Common myeloid progenitor, CD34-positive (primary cell): ENCODE results near the gene TOMM40.
"Not testable (repeated sequence)": the region's sequence is repeated elsewhere in the genome, so short reads cannot be mapped to it uniquely, and the experiment has no call there.

ENCODE experiments used
- CTCF ChIA-PET: fragments of 350-600 bp; sonication (Branson Sonifier 250); formaldehyde crosslinking; loops from one replicate; lab custom pipeline; 2021; ENCODE audit warnings: antibody characterized with exemption; lab: Charles Lee
- POLR2A ChIA-PET: fragments of 350-600 bp; sonication (Branson Sonifier 250); formaldehyde crosslinking; loops from one replicate; lab custom pipeline; 2021; ENCODE audit warnings: antibody characterized with exemption; lab: Charles Lee
- DNase-seq, 3 donors: peaks; one replicate each; pipeline versions ENCODE4 v3.0.0 to v3.0.0-alpha.2; 2013
- H3K27ac ChIP-seq, 2 experiments: 1 replicate in 1 of 2; 2 replicates in 1 of 2; pipeline ENCODE4 v1.7.0; 2013; ENCODE audit warnings: inconsistent platforms in 2 of 2, low read length in 2 of 2, mild to moderate bottlenecking in 2 of 2, low read depth in 1 of 2, moderate library complexity in 1 of 2; ENCODE audit not compliant: severe bottlenecking in 2 of 2, insufficient read depth in 1 of 2, poor library complexity in 1 of 2
- H3K27me3 ChIP-seq, 5 experiments: replicated peaks in 2 of 5; 1 replicate in 3 of 5; 2 replicates in 2 of 5; pipeline versions ENCODE4 v1.6.1 to v1.7.0; 2013; ENCODE audit warnings: low read length in 4 of 5, mild to moderate bottlenecking in 2 of 5, moderate library complexity in 2 of 5, inconsistent platforms in 1 of 5; ENCODE audit not compliant: insufficient read depth in 5 of 5, control insufficient read depth in 4 of 5
- H3K36me3 ChIP-seq, 4 experiments: 1 replicate in 2 of 4; 2 replicates in 2 of 4; pipeline versions ENCODE4 v1.6.1 to v1.7.0; 2013; ENCODE audit warnings: low read length in 3 of 4, control low read depth in 1 of 4, mild to moderate bottlenecking in 1 of 4; ENCODE audit not compliant: control insufficient read depth in 4 of 4, insufficient read depth in 4 of 4
- H3K4me1 ChIP-seq, 4 experiments: 1 replicate in 3 of 4; 2 replicates in 1 of 4; pipeline versions ENCODE4 v1.6.1 to v1.7.1; 2013; ENCODE audit warnings: low read length in 3 of 4, mild to moderate bottlenecking in 3 of 4, control low read depth in 1 of 4, inconsistent platforms in 1 of 4, moderate library complexity in 1 of 4; ENCODE audit not compliant: control insufficient read depth in 4 of 4, insufficient read depth in 4 of 4; ENCODE audit errors: control extremely low read depth in 1 of 4
- H3K4me3 ChIP-seq, 7 experiments: 1 replicate in 4 of 7; 2 replicates in 3 of 7; pipeline versions ENCODE4 v1.5.1 to v1.7.0; 2013; ENCODE audit warnings: mild to moderate bottlenecking in 7 of 7, low read length in 6 of 7, moderate library complexity in 6 of 7, inconsistent platforms in 2 of 7, low read depth in 2 of 7, control low read depth in 1 of 7; ENCODE audit not compliant: insufficient read depth in 4 of 7, control insufficient read depth in 1 of 7; ENCODE audit errors: extremely low read depth in 1 of 7
- H3K9me3 ChIP-seq, 5 experiments: 1 replicate in 4 of 5; 2 replicates in 1 of 5; pipeline versions ENCODE4 v1.6.1 to v1.7.1; 2013; ENCODE audit warnings: low read length in 4 of 5, mild to moderate bottlenecking in 2 of 5, inconsistent platforms in 1 of 5, low read depth in 1 of 5, moderate library complexity in 1 of 5; ENCODE audit not compliant: control insufficient read depth in 4 of 5, insufficient read depth in 2 of 5; ENCODE audit errors: control extremely low read depth in 1 of 5
- WGBS: methylation state at CpG from one replicate; pipeline ENCODE4 v1.1.5; 2013; ENCODE audit not compliant: insufficient coverage; 5-methylcytosine and 5-hydroxymethylcytosine counted together

TOMM40 gene

DNA sequence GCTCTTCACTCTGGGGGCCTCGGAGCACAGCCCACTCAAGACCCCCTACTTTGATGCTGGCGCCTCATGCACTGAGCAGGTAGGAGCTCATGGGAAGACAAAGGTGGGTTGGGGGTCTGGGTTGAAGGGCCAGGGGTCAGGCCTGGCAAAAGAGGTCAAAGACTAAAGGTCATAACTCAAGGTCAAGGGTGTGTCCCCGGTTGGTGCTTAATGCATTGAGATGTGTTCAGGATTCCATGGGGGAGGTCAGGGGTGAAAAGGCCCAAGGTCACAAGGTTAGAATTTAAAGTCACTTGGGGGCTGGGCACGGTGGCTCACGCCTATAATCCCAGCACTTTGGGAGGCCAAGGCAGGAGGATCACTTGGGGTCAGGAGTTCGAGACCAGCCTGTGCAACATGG is 4.9 kb upstream of the TOMM40 start:
- ChIA-PET CTCF (no interaction called here), POLR2A (no interaction called here)
- H3K9me3 ChIP-seq = no peaks in the 10 kb centered on the region
- no peak overlapping the region for H3K4me3 ChIP-seq
- no peak for DNase-seq
- peaks cover 6 to 21% (median 13%) of the 10 kb centered on the region in 4 experiments for H3K36me3 ChIP-seq
- H3K27ac ChIP-seq = no peak overlapping the region
- WGBS = 100% methylated on average over 3 of the region's 6 CpGs
- H3K4me1 ChIP-seq = peaks cover 0 to 9% (median 7%) of the 10 kb centered on the region in 4 experiments
- H3K27me3 ChIP-seq = no peaks in the 10 kb centered on the region

DNA sequence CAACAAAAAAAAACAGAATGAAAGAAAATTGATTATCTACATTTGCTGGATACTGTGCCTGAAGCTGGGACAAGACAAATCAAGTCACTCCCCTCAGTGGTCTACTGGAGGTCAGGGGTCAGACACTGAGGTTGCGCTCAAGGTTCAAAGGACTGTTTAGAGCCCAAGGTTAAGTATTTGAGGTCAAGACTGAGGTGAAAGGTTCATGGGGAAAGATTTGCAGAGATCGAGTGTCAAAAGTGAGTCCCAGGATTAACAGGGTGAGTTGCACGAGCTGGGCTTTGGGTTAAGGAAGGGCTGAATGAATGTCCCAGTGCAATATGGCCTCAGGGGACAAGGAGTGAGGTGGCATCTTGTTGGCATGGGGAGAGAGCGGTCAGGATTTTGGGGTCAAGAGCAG is 3.4 kb upstream of the TOMM40 start:
- WGBS = 100% methylated on average over 4 of the region's 4 CpGs
- no peaks in the 10 kb centered on the region for H3K9me3 ChIP-seq
- ChIA-PET POLR2A (no interaction called here), CTCF (no interaction called here)
- no peak overlapping the region for H3K27ac ChIP-seq
- DNase-seq = no peak
- no peaks in the 10 kb centered on the region for H3K27me3 ChIP-seq
- peaks cover 8 to 23% (median 20%) of the 10 kb centered on the region in 4 experiments for H3K4me1 ChIP-seq
- peaks cover 6 to 22% (median 13%) of the 10 kb centered on the region in 4 experiments for H3K36me3 ChIP-seq
- no peak overlapping the region for H3K4me3 ChIP-seq

DNA sequence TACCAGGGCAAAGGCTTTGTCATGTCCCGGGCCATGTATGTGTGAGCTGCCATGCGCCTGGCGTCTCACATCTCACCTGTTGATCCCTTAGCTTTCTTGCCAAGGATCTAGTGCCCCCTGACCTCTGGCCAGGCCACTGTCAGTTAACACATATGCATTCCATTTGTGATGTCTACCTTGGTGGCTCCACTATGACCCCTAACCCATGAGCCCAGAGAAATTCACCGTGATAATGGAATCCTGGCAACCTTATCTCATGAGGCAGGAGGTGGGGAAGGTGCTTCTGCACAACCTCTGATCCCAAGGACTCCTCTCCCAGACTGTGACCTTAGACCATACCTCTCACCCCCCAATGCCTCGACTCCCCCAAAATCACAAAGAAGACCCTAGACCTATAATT is 2.7 kb upstream of the TOMM40 start:
- DNase-seq, H3K9me3 ChIP-seq, H3K27ac ChIP-seq, H3K27me3 ChIP-seq, CTCF ChIA-PET, POLR2A ChIA-PET, H3K4me3 ChIP-seq: not testable (repeated sequence)
- 96% methylated on average over 3 of the region's 5 CpGs for WGBS
- H3K4me1 ChIP-seq = peaks cover 8 to 26% (median 23%) of the 10 kb centered on the region in 4 experiments
- H3K36me3 ChIP-seq = peaks cover 6 to 28% (median 18%) of the 10 kb centered on the region in 4 experiments

DNA sequence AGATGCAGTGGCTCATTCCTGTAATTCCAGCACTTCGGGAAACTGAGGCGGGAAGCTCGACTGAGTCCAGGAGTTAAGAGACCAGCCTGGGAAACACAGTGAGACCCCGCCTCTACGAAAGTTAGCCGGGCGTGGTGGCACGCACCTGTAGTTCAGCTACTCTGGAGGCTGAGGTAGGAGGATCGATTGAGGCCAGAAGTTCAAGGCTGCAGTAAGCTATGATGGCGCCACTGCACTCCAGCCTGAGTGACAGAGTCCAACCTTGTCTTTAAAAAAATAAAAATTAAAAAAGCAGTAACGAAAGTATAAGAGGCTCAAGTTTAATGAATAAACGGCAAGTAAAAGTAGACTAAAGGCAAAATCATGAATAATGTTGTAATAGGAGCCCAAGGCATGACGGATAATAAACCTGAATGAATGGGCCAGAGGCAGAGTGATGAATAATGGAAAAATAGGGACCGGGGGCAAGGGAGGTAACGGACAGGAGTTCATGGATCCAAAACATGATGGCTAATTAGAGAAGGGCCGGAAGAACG is 1.2 kb upstream of the TOMM40 start:
- Histone ChIP-seq H3K36me3 (peaks cover 0 to 39% (median 26%) of the 10 kb centered on the region in 4 experiments), H3K4me3 (peak overlapping the region in 6 of 7 experiments; percentile 57 to 80 (median 70))

DNA sequence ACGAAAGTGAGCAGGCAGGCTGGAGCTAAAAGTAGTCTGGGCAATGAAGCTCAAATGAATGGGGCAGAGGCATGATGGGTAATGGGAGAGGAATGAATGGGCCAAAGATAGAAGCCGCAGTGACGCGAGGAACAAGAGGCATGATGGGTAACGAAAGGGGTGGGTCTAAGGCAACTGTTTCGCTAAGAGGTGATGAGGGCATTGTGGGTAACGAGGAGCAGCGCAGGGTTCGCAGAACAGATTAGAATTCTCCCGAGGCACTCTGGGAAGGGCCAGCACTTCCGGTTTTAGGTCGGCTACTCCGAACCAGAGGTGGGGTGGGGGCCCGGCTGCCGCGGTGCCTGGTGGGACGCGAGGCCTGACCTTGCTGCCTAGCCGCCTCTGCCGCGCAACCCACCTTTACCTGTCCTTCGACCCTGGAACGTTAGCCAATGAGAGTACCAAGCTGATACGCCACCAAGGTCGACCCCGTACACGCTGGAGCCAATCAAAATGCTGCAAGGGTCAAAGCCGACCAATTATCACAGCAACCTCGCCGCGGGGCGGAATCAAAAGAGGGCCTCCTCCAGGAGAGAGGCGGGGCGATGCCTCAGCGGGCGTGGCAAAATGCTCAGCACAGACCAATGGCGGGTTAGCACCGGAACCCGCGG is 563 bp upstream of the TOMM40 start:
- Histone ChIP-seq H3K27me3 (no peaks in the 10 kb centered on the region), H3K4me3 (peak overlapping the region; percentile 30 to 80 (median 69)), H3K36me3 (peaks cover 0 to 45% (median 30%) of the 10 kb centered on the region in 4 experiments), H3K9me3 (no peaks in the 10 kb centered on the region), H3K27ac (peak overlapping the region; percentile 59 to 85), H3K4me1 (peaks cover 8 to 26% (median 23%) of the 10 kb centered on the region in 4 experiments)
- POLR2A ChIA-PET = interaction anchor here (0.7 to 1.0 kb wide), 5 partner anchors 24 to 199 kb away, joined by 3 to 4 read pairs (median 3); partner anchors contain the start of genes APOC1 and NECTIN2
- DNase-seq = peak; percentile 100
- WGBS = 0% methylated on average over 40 of the region's 40 CpGs
- CTCF ChIA-PET = no interaction called here

More for the DNA sequence above, 1.2 kb upstream of the TOMM40 start:
- CTCF ChIA-PET = no interaction called here
- no peaks in the 10 kb centered on the region for H3K9me3 ChIP-seq
- H3K27ac ChIP-seq = peak overlapping the region; percentile 57 to 85
- H3K27me3 ChIP-seq = no peaks in the 10 kb centered on the region
- DNase-seq = no peak
- WGBS = 56% methylated on average over 13 of the region's 17 CpGs
- peaks cover 8 to 26% (median 23%) of the 10 kb centered on the region in 4 experiments for H3K4me1 ChIP-seq
- POLR2A ChIA-PET = interaction anchor here (0.9 to 1.0 kb wide), 2 partner anchors 44 to 199 kb away, joined by 3 read pairs; partner anchors contain the start of gene NECTIN2

DNA sequence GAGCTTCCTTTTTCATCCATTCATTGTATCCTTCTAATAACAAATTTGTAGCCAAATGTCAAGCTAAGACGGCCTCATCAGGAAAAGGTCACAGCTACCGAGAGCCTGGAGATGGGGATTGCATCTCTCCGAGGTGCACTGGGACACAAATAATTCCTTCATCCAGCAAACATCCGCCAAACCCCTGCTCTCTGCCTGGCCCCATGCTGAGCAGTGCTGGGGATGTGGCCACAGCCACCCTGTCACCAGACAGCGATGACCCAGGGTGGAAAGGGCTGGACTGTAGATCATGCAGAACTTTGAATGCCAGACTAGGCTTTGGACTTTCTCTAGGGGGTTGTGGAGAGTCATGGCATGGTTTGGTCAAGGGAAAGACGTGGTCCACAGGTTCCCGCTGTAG is 1.9 kb downstream of the TOMM40 start:
- POLR2A ChIA-PET = no interaction called here
- Histone ChIP-seq H3K27ac (peak overlapping the region in 1 of 2 experiments; percentile 86), H3K36me3 (peaks cover 5 to 56% (median 42%) of the 10 kb centered on the region in 4 experiments), H3K4me1 (peaks cover 8 to 26% (median 23%) of the 10 kb centered on the region in 4 experiments), H3K27me3 (no peaks in the 10 kb centered on the region), H3K9me3 (no peaks in the 10 kb centered on the region), H3K4me3 (peak overlapping the region in 1 of 7 experiments; percentile 98)
- no peak for DNase-seq
- WGBS = 95% methylated on average over 6 of the region's 7 CpGs
- CTCF ChIA-PET = interaction anchor here (1.8 to 2.2 kb wide), 2 partner anchors 12 to 59 kb away, joined by 6 to 8 read pairs; partner anchors contain the start of gene APOE
